GM19043 (cell line): ENCODE results near the gene CDC25A.
"Not testable (repeated sequence)": the region's sequence is repeated elsewhere in the genome, so short reads cannot be mapped to it uniquely, and the experiment has no call there.

Source experiments
- ATAC-seq: cut with Tn5 transposase; IDR thresholded peaks from one replicate; pipeline ENCODE4 v1.9.1; 2021; ENCODE audit warnings: low read depth; ENCODE audit not compliant: unreplicated experiment

The CDC25A gene

GRCh38 chr3:48188266-48189201 is at the start of gene CDC25A:
CDC25A (minus strand) TSS chr3:48188417; CDS start chr3:48187947, 470 bp downstream.
- ATAC-seq: peak; percentile 95

- ATAC-seq: no peak
Observed at GRCh38 chr3:48236531-48236930, 48.3 kb upstream of the CDC25A start.

- ATAC-seq: no peak
Observed at GRCh38 chr3:48233542-48233941, 45.3 kb upstream of the CDC25A start.

GRCh38 chr3:48232734-48233133 is 44.5 kb upstream of the CDC25A start:
- ATAC-seq: no peak

- ATAC-seq: no peak
Observed at GRCh38 chr3:48232232-48232631, 44.0 kb upstream of the CDC25A start.

- no peak for ATAC-seq
Observed at GRCh38 chr3:48226939-48227338, 38.7 kb upstream of the CDC25A start.

- ATAC-seq: no peak
Observed at GRCh38 chr3:48225587-48225986, 37.4 kb upstream of the CDC25A start.

- peak; percentile 69 for ATAC-seq
Observed at GRCh38 chr3:48222616-48223513, 34.6 kb upstream of the CDC25A start, which contains the start of gene CAMP. CAMP (plus strand) TSS chr3:48223495; CDS start chr3:48223512, 17 bp downstream.

- no peak for ATAC-seq
Observed at GRCh38 chr3:48220746-48221145, 32.5 kb upstream of the CDC25A start.

- no peak for ATAC-seq
Observed at GRCh38 chr3:48219543-48219942, 31.3 kb upstream of the CDC25A start.

- no peak for ATAC-seq
Observed at GRCh38 chr3:48218537-48218936, 30.3 kb upstream of the CDC25A start.

- ATAC-seq: no peak
Observed at GRCh38 chr3:48217449-48217848, 29.2 kb upstream of the CDC25A start.

GRCh38 chr3:48215876-48216275 is 27.7 kb upstream of the CDC25A start:
- ATAC-seq: no peak

GRCh38 chr3:48215466-48215865 is 27.2 kb upstream of the CDC25A start:
- ATAC-seq: no peak

GRCh38 chr3:48215019-48215418 is 26.8 kb upstream of the CDC25A start:
- no peak for ATAC-seq

GRCh38 chr3:48214225-48214624 is 26.0 kb upstream of the CDC25A start:
- ATAC-seq: no peak

GRCh38 chr3:48211776-48212175 is 23.6 kb upstream of the CDC25A start:
- ATAC-seq: not testable (repeated sequence)

- ATAC-seq: not testable (repeated sequence)
Observed at GRCh38 chr3:48210534-48210933, 22.3 kb upstream of the CDC25A start.

- ATAC-seq: no peak
Observed at GRCh38 chr3:48209445-48209844, 21.2 kb upstream of the CDC25A start.

GRCh38 chr3:48208076-48208475 is 19.9 kb upstream of the CDC25A start:
- ATAC-seq: no peak

- ATAC-seq: no peak
Observed at GRCh38 chr3:48202632-48203031, 14.4 kb upstream of the CDC25A start.
